GM19455 (cell line): ENCODE data around the gene CYP21A2.
"Not testable (repeated sequence)": the region's sequence is repeated elsewhere in the genome, so short reads cannot be mapped to it uniquely, and the experiment has no call there.

Source experiments
- ATAC-seq: cut with Tn5 transposase; IDR thresholded peaks from one replicate; pipeline ENCODE4 v1.9.1; 2021; ENCODE audit not compliant: unreplicated experiment

Gene CYP21A2

GRCh38 chr6:32052626-32053025, 14.4 kb downstream of the CYP21A2 start:
- ATAC-seq, result not testable (repeated sequence)

- ATAC-seq, result not testable (repeated sequence)
Measured at GRCh38 chr6:32053314-32053713, 15.1 kb downstream of the CYP21A2 start.

GRCh38 chr6:32055756-32056155, 17.5 kb downstream of the CYP21A2 start:
- not testable (repeated sequence) for ATAC-seq

- ATAC-seq, result no peak
Measured at GRCh38 chr6:32056254-32056653, 18.0 kb downstream of the CYP21A2 start.

GRCh38 chr6:32057966-32058365, 19.8 kb downstream of the CYP21A2 start:
- ATAC-seq, result no peak

- no peak for ATAC-seq
Measured at GRCh38 chr6:32058511-32058963, 20.3 kb downstream of the CYP21A2 start.

- ATAC-seq, result no peak
Measured at GRCh38 chr6:32060966-32061655, 22.9 kb downstream of the CYP21A2 start.

GRCh38 chr6:32064706-32065105, 26.5 kb downstream of the CYP21A2 start:
- ATAC-seq, result no peak

GRCh38 chr6:32067521-32067920, 29.3 kb downstream of the CYP21A2 start:
- ATAC-seq, result not testable (repeated sequence)

- ATAC-seq, result not testable (repeated sequence)
Measured at GRCh38 chr6:32068315-32068714, 30.1 kb downstream of the CYP21A2 start.

- no peak for ATAC-seq
Measured at GRCh38 chr6:32068867-32069266, 30.7 kb downstream of the CYP21A2 start.

GRCh38 chr6:32069460-32069859, 31.2 kb downstream of the CYP21A2 start:
- ATAC-seq, result no peak

GRCh38 chr6:32069878-32070515, 31.8 kb downstream of the CYP21A2 start:
- no peak for ATAC-seq

GRCh38 chr6:32070814-32071543, 32.8 kb downstream of the CYP21A2 start:
- ATAC-seq, result no peak

GRCh38 chr6:32073101-32073500, 34.9 kb downstream of the CYP21A2 start:
- no peak for ATAC-seq

- ATAC-seq, result no peak
Measured at GRCh38 chr6:32073613-32074012, 35.4 kb downstream of the CYP21A2 start.

- no peak for ATAC-seq
Measured at GRCh38 chr6:32074996-32075532, 36.8 kb downstream of the CYP21A2 start.

GRCh38 chr6:32075781-32076180, 37.6 kb downstream of the CYP21A2 start:
- ATAC-seq, result no peak

GRCh38 chr6:32076321-32076809, 38.1 kb downstream of the CYP21A2 start:
- ATAC-seq, result no peak

- ATAC-seq, result no peak
Measured at GRCh38 chr6:32079566-32080290, 41.5 kb downstream of the CYP21A2 start.
